ENCODE results near the gene PCDHA3. TPM values are rescaled to one million over a fixed set of nuclear protein-coding genes. Genes with fewer than 3 reads are reported as not detected.
"Not testable (repeated sequence)": the region's sequence is repeated elsewhere in the genome, so short reads cannot be mapped to it uniquely, and the experiment has no call there.

PCDHA3 gene
- total RNA-seq, 4 donors from 2014 or later, result 0.27 TPM; not detected in 3

DNA sequence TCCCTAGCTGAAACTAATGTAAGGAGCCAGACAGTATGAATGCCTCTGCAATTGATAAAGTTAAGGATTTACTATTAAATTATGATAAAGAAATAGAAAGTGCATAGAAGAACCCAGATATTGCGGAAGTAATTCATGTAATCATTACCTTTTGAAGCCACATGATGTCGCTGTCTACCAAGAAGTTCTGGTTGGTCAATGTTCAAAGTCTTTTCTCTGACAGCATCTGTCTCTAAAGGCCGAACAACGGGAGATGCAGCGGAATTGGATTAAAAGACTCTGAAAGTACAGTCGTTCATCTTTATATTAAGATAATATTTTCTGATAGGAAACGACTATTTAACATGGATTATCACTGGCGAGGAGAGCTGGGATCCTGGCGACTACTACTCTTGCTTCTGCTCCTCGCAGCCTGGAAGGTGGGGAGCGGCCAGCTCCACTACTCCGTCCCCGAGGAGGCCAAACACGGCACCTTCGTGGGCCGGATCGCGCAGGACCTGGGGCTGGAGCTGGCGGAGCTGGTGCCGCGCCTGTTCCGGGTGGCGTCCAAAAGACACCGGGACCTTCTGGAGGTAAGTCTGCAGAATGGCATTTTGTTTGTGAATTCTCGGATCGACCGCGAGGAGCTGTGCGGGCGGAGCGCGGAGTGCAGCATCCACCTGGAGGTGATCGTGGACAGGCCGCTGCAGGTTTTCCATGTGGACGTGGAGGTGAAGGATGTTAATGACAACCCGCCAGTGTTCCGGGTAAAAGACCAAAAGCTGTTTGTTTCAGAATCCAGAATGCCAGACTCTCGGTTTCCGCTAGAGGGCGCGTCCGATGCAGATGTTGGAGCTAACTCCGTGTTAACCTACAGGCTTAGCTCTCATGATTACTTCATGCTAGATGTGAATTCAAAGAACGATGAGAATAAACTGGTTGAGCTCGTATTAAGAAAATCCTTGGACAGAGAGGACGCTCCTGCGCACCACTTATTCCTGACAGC lies 40.4 kb downstream of the PCDHA3 start, which contains the start of gene PCDHA8:
TSS of gene PCDHA8 (plus strand) at position 210 of the 985 bp plus-strand sequence. CDS start at position 345, 135 bp downstream.
- Histone ChIP-seq H3K4me1 (no peaks in the 10 kb centered on the region), H3K27ac (no peak within 1 kb of the TSS), H3K9me3 (peaks cover 0 to 16% (median 3%) of the 10 kb centered on the region in 4 donors), H3K36me3 (no peaks in the 10 kb centered on the region), H3K27me3 (no peaks in the 10 kb centered on the region), H3K4me3 (no peak within 1 kb of the TSS)
- no peak for TF ChIP-seq POLR2A (IDR thresholded peaks at IDR 0.05)
- no peak for TF ChIP-seq CTCF (IDR thresholded peaks at IDR 0.05)
- DNase-seq, result no peak

GRCh38 chr5:140842798-140843733 lies 42.2 kb downstream of the PCDHA3 start:
- Histone ChIP-seq H3K36me3 (no peaks in the 10 kb centered on the region), H3K4me1 (no peaks in the 10 kb centered on the region), H3K27me3 (no peaks in the 10 kb centered on the region), H3K4me3 (no peak overlapping the region), H3K27ac (no peak overlapping the region), H3K9me3 (peaks cover 0 to 13% (median 3%) of the 10 kb centered on the region in 4 donors)
- no peak for DNase-seq
- no peak for TF ChIP-seq CTCF (IDR thresholded peaks at IDR 0.05)
- TF ChIP-seq POLR2A (IDR thresholded peaks at IDR 0.05), result no peak

DNA sequence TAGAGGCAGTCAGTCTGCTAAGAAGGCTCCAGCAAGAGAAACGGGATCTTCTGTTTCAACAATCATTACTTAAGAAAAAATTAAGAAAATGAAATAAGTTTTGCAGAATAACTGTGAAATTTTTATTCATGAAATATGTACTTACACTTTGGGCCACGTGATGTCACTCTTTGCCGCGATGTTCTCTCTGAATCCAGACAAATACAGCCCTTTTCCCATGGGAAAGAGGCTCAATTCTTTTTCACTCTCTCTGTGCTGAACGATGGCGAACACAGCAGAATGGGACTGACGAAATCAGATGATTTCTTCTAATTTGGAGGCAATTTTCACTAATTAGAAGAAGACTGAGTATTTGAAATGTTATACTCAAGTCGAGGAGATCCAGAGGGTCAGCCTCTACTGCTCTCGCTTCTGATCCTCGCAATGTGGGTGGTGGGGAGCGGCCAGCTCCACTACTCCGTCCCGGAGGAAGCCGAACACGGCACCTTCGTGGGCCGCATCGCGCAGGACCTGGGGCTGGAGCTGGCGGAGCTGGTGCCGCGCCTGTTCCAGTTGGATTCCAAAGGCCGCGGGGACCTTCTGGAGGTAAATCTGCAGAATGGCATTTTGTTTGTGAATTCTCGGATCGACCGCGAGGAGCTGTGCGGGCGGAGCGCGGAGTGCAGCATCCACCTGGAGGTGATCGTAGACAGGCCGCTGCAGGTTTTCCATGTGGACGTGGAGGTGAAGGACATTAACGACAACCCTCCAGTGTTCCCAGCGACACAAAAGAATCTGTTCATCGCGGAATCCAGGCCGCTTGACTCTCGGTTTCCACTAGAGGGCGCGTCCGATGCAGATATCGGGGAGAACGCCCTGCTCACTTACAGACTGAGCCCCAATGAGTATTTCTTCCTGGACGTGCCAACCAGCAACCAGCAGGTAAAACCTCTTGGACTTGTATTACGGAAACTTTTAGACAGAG lies 47.6 kb downstream of the PCDHA3 start, which contains the start of gene PCDHA9:
TSS of gene PCDHA9 (plus strand) at position 244 of the 964 bp plus-strand sequence. CDS start at position 358, 114 bp downstream.
- H3K4me1 ChIP-seq, H3K36me3 ChIP-seq, H3K4me3 ChIP-seq, DNase-seq, H3K27me3 ChIP-seq, H3K27ac ChIP-seq: not testable (repeated sequence)
- H3K9me3 ChIP-seq, result peaks cover 0 to 12% (median 4%) of the 10 kb centered on the region in 4 donors

DNA sequence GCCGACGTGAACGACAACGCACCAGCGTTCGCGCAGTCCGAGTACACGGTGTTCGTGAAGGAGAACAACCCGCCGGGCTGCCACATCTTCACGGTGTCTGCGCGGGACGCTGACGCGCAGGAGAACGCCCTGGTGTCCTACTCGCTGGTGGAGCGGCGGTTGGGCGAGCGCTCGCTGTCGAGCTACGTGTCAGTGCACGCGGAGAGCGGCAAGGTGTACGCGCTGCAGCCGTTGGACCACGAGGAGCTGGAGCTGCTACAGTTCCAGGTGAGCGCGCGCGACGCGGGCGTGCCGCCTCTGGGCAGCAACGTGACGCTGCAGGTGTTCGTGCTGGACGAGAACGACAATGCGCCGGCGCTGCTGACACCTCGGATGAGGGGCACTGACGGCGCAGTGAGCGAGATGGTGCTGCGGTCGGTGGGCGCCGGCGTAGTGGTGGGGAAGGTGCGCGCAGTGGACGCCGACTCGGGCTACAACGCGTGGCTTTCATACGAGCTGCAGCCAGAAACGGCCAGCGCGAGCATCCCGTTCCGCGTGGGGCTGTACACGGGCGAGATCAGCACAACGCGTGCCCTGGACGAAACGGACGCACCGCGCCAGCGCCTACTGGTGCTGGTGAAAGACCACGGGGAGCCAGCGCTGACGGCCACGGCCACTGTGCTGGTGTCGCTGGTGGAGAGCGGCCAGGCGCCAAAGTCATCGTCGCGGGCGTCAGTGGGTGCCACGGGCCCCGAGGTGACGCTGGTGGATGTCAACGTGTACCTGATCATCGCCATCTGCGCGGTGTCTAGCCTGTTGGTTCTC lies 49.2 kb downstream of the PCDHA3 start:
- H3K4me1 ChIP-seq, DNase-seq, H3K36me3 ChIP-seq, H3K27ac ChIP-seq, H3K4me3 ChIP-seq, H3K27me3 ChIP-seq: not testable (repeated sequence)
- H3K9me3 ChIP-seq, result peaks cover 0 to 12% (median 4%) of the 10 kb centered on the region in 4 donors

Other genes with a start within 250 kb of the PCDHA3 start
- gene SRA1, start 243.6 kb upstream of the PCDHA3 start, total RNA-seq, result 10 to 100 TPM; 19.8 to 38.6 (median 27.5) TPM
- gene APBB3, start 236.5 kb upstream of the PCDHA3 start, total RNA-seq, result 10 to 100 TPM; 21.7 to 78.5 (median 62.4) TPM
- 10 to 100 TPM; 41.9 to 51.3 (median 49.9) TPM for gene SLC35A4, start 236.2 kb upstream of the PCDHA3 start, total RNA-seq
- 10 to 100 TPM in 2 of 4 donors, 1 to 10 TPM in 2; 3.3 to 16.0 (median 7.4) TPM for gene CD14, start 167.9 kb upstream of the PCDHA3 start, total RNA-seq
- 10 to 100 TPM; 21.9 to 90.9 (median 42.2) TPM for gene TMCO6, start 161.6 kb upstream of the PCDHA3 start, total RNA-seq
- gene NDUFA2, start 153.4 kb upstream of the PCDHA3 start, total RNA-seq, result 10 to 100 TPM; 51.2 to 90.2 (median 69.6) TPM
- 100 to 1,000 TPM in 1 of 4 donors, 10 to 100 TPM in 3; 40.5 to 167 (median 82.8) TPM for gene IK, start 153.2 kb upstream of the PCDHA3 start, total RNA-seq
- gene WDR55, start 136.2 kb upstream of the PCDHA3 start, total RNA-seq, result 10 to 100 TPM; 31.3 to 66.8 (median 39.7) TPM
- 1 to 10 TPM in 3 of 4 donors, not detected in 1; 3.7 to 5.0 (median 3.8) TPM for gene DND1, start 127.5 kb upstream of the PCDHA3 start, total RNA-seq
- gene HARS1, start 109.7 kb upstream of the PCDHA3 start, total RNA-seq, result 10 to 100 TPM; 24.3 to 55.3 (median 46.1) TPM
- 10 to 100 TPM; 21.5 to 49.6 (median 42.4) TPM for gene HARS2, start 109.6 kb upstream of the PCDHA3 start, total RNA-seq
- gene ZMAT2, start 100.6 kb upstream of the PCDHA3 start, total RNA-seq, result 10 to 100 TPM; 17.3 to 21.7 (median 21.1) TPM
- gene PCDHA1, start 14.9 kb upstream of the PCDHA3 start, total RNA-seq, result not detected
- not detected for gene PCDHA2, start 6.2 kb upstream of the PCDHA3 start, total RNA-seq
- 1 to 10 TPM in 1 of 4 donors, under 1 TPM in 1, not detected in 2; 0.54 to 2.6 TPM for gene PCDHA4, start 6.0 kb downstream of the PCDHA3 start, total RNA-seq
- under 1 TPM in 3 of 4 donors, not detected in 1; 0.27 to 0.88 (median 0.38) TPM for gene PCDHA5, start 20.6 kb downstream of the PCDHA3 start, total RNA-seq
- under 1 TPM in 3 of 4 donors, not detected in 1; 0.35 to 0.57 (median 0.54) TPM for gene PCDHA6, start 26.9 kb downstream of the PCDHA3 start, total RNA-seq
- 1 to 10 TPM in 2 of 4 donors, under 1 TPM in 1, not detected in 1; 0.27 to 1.7 (median 1.2) TPM for gene PCDHA7, start 33.2 kb downstream of the PCDHA3 start, total RNA-seq
- gene PCDHA8, start 40.1 kb downstream of the PCDHA3 start, total RNA-seq, result 1 to 10 TPM in 1 of 4 donors, not detected in 3; 5.0 TPM
- under 1 TPM in 1 of 4 donors, not detected in 3; 0.83 TPM for gene PCDHA9, start 47.3 kb downstream of the PCDHA3 start, total RNA-seq
- 1 to 10 TPM in 1 of 4 donors, under 1 TPM in 3; 0.38 to 5.8 (median 0.46) TPM for gene PCDHA10, start 54.8 kb downstream of the PCDHA3 start, total RNA-seq
- gene PCDHA11, start 67.9 kb downstream of the PCDHA3 start, total RNA-seq, result 1 to 10 TPM in 1 of 4 donors, under 1 TPM in 3; 0.27 to 5.8 (median 0.40) TPM
- 1 to 10 TPM in 1 of 4 donors, under 1 TPM in 2, not detected in 1; 0.27 to 1.1 (median 0.83) TPM for gene PCDHA12, start 74.3 kb downstream of the PCDHA3 start, total RNA-seq
- gene PCDHA13, start 81.1 kb downstream of the PCDHA3 start, total RNA-seq, result 1 to 10 TPM in 1 of 4 donors, under 1 TPM in 1, not detected in 2; 0.27 to 3.3 TPM
- 1 to 10 TPM in 1 of 4 donors, under 1 TPM in 1, not detected in 2; 0.54 to 2.5 TPM for gene PCDHAC1, start 125.2 kb downstream of the PCDHA3 start, total RNA-seq
- 1 to 10 TPM in 1 of 4 donors, under 1 TPM in 3; 0.18 to 1.7 (median 0.43) TPM for gene PCDHAC2, start 165.4 kb downstream of the PCDHA3 start, total RNA-seq